ENCODE measurements around the gene KDM1A.
"Not testable (repeated sequence)": the region's sequence is repeated elsewhere in the genome, so short reads cannot be mapped to it uniquely, and the experiment has no call there.

DNA sequence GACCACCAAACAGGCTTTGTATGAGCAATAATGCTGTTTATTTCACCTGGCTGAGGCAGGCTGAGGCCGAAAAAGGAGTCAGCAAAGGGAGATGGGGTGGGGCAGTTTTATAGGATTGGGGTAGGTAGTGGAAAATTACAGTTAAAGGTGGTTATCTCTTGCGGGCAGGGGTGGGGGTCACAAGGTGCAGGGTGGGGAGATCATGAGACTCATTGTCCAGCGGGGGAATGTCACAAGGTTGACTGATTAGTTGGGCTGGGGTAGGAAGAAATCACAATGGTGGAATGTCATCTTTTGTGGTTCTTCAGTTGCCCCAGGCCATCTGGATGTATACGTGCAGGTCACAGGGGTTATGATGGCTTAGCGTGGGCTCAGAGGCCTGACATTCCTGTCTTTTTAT is 21.7 kb upstream of the KDM1A start:
- TF ChIP-seq SUZ12 (IDR thresholded peaks at IDR 0.05); HDGF (IDR thresholded peaks at IDR 0.05; ENCODE audit: borderline replicate concordance); FOXK2 (IDR thresholded peaks at IDR 0.05); SP1 (IDR thresholded peaks at IDR 0.05); FOXM1 (IDR thresholded peaks at IDR 0.05; ENCODE audit: borderline replicate concordance); ARNT (IDR thresholded peaks at IDR 0.05); TARDBP (IDR thresholded peaks at IDR 0.05); NFRKB (IDR thresholded peaks at IDR 0.05); BHLHE40 (IDR thresholded peaks at IDR 0.05; ENCODE audit: borderline replicate concordance); CTBP1 (IDR thresholded peaks at IDR 0.05; ENCODE audit: borderline replicate concordance); L3MBTL2 (conservative IDR thresholded peaks at IDR 0.05); FOXA1 (IDR thresholded peaks at IDR 0.05): not testable (repeated sequence)
- TF ChIP-seq, protein P1, sequence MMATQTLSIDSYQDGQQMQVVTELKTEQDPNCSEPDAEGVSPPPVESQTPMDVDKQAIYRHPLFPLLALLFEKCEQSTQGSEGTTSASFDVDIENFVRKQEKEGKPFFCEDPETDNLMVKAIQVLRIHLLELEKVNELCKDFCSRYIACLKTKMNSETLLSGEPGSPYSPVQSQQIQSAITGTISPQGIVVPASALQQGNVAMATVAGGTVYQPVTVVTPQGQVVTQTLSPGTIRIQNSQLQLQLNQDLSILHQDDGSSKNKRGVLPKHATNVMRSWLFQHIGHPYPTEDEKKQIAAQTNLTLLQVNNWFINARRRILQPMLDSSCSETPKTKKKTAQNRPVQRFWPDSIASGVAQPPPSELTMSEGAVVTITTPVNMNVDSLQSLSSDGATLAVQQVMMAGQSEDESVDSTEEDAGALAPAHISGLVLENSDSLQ (IDR thresholded peaks at IDR 0.05) = not testable (repeated sequence)
